ENCODE measurements around the gene DISP3.

The DISP3 gene

GRCh38 chr1:11543796-11544195 is 64.8 kb downstream of the DISP3 start:
- H3K36me3 ChIP-seq (ENCODE audit: control insufficient read depth, insufficient read depth, low read length), result no peaks in the 10 kb centered on the region
- H3K27ac ChIP-seq, result no peak overlapping the region
- H3K9ac ChIP-seq, result no peak overlapping the region
- no peak overlapping the region for H3K4me2 ChIP-seq (ENCODE audit: low read length)
- H3K4me1 ChIP-seq, result no peaks in the 10 kb centered on the region
- H3K79me2 ChIP-seq, result no peaks in the 10 kb centered on the region
- H3K27me3 ChIP-seq (ENCODE audit: control insufficient read depth, insufficient read depth, low read length), result no peaks in the 10 kb centered on the region
- no peak overlapping the region for H3K4me3 ChIP-seq (ENCODE audit: low read depth, low read length)
- H2AFZ ChIP-seq, result no peak overlapping the region
- TF ChIP-seq CTCF (IDR thresholded peaks at IDR 0.05), result no peak
- H3K9me3 ChIP-seq (ENCODE audit: control insufficient read depth, low read length), result no peaks in the 10 kb centered on the region

DNA sequence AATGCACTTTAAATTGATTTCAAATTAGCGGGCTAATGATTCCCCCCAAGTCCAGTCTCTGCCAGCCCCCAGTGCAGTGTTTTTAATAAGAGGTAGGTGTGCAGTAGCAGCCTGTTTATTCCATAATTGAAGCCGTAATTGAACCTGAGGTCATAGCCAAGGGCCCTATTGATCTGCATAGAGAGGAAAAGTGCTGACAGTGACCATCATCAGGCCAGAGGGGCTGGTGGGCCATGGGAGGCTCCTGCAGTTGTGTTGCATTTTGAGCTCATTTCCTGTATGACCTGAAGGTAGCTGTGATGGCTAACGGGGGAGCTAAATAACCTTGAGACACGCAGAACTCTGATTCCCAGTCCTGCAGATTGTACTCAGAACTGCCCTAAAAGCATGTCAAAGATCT is 67.5 kb downstream of the DISP3 start:
- no peaks in the 10 kb centered on the region for H3K4me1 ChIP-seq
- no peaks in the 10 kb centered on the region for H3K9me3 ChIP-seq (ENCODE audit: control insufficient read depth, low read length)
- H3K4me2 ChIP-seq (ENCODE audit: low read length), result no peak overlapping the region
- H3K4me3 ChIP-seq (ENCODE audit: low read depth, low read length), result no peak overlapping the region
- TF ChIP-seq CTCF (IDR thresholded peaks at IDR 0.05), result no peak
- no peaks in the 10 kb centered on the region for H3K79me2 ChIP-seq
- no peaks in the 10 kb centered on the region for H3K27me3 ChIP-seq (ENCODE audit: control insufficient read depth, insufficient read depth, low read length)
- H2AFZ ChIP-seq, result no peak overlapping the region
- H3K9ac ChIP-seq, result no peak overlapping the region
- H3K36me3 ChIP-seq (ENCODE audit: control insufficient read depth, insufficient read depth, low read length), result no peaks in the 10 kb centered on the region
- no peak overlapping the region for H3K27ac ChIP-seq

DNA sequence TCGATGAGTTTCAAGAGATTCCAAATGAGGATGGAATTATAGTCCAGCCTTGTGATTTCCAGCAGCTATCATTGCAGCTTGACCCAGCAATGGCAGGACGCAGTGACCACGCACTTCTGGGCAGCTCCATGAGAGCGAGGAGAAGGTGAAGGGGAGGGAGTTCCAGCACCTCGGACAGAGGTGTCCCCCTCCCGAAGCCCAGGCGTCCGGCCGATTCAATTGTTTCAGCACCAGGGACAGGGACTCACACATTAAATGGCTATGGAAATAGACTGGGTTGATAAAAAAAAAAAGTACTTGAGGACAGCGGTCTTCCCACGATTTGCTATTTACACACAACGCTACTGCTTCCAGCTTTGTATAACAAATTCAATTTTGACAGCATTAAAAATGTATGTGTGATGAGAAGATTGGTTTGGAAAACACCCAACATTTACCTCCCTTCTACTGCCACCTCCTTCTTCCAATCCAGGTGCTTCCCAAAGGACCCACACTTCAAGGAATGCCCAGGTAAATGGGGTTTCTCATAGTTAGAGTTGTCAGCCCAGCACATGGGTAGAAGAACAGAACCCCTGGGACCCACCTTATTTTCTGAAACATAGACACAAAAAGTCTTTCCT is 71.8 kb downstream of the DISP3 start:
- no peak for TF ChIP-seq CTCF (IDR thresholded peaks at IDR 0.05)
- Histone ChIP-seq H3K9me3 (ENCODE audit: control insufficient read depth, low read length) (no peaks in the 10 kb centered on the region), H3K27ac (no peak overlapping the region), H3K4me1 (no peaks in the 10 kb centered on the region), H3K4me2 (ENCODE audit: low read length) (no peak overlapping the region), H2AFZ (no peak overlapping the region), H3K79me2 (no peaks in the 10 kb centered on the region), H3K4me3 (ENCODE audit: low read depth, low read length) (no peak overlapping the region), H3K9ac (no peak overlapping the region), H3K36me3 (ENCODE audit: control insufficient read depth, insufficient read depth, low read length) (no peaks in the 10 kb centered on the region), H3K27me3 (ENCODE audit: control insufficient read depth, insufficient read depth, low read length) (no peaks in the 10 kb centered on the region)

- H3K4me2 ChIP-seq (ENCODE audit: low read length), result no peak overlapping the region
- H3K4me1 ChIP-seq, result no peaks in the 10 kb centered on the region
- H3K4me3 ChIP-seq (ENCODE audit: low read depth, low read length), result no peak overlapping the region
- TF ChIP-seq CTCF (IDR thresholded peaks at IDR 0.05), result no peak
- no peak overlapping the region for H3K9ac ChIP-seq
- no peak overlapping the region for H2AFZ ChIP-seq
- H3K36me3 ChIP-seq (ENCODE audit: control insufficient read depth, insufficient read depth, low read length), result no peaks in the 10 kb centered on the region
- H3K27ac ChIP-seq, result no peak overlapping the region
- H3K27me3 ChIP-seq (ENCODE audit: control insufficient read depth, insufficient read depth, low read length), result no peaks in the 10 kb centered on the region
- H3K79me2 ChIP-seq, result no peaks in the 10 kb centered on the region
- no peaks in the 10 kb centered on the region for H3K9me3 ChIP-seq (ENCODE audit: control insufficient read depth, low read length)
These were observed 79.3 kb downstream of the DISP3 start for GRCh38 chr1:11558276-11558675.

DNA sequence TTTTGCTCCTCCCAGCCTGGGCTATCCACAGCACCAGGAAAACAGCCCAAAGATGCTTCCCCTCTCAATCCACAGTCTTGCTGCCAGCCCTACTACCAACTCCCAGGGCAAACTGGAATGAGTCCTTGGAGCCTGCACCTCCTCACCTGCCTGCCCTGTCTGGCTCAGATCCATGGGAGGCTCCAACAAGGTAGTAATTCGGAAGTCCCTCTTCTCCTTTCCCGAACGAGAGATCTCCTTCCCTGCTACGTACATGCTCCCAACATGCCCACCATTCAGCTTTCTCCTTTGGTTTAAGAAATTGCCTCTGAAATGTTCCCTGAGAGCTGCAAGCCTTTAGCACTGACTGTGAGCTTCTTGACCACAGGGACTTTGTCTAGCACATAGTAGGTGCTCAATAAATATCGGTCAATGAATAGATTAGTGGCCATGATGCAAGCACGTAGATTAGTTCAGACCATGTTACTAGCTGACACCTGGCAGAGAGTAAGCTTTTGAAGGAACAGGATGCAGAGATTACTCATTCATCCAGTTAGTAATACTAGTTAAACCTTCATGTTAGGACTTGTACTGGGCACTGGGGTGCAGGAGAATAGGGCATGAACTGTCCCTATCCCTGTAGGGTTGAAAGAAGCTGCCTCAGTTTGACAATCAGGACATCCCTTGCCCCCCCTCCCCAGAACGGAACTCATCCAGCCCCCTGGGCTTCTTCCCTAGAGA is 80.1 kb downstream of the DISP3 start:
- H3K4me2 ChIP-seq (ENCODE audit: low read length), result no peak overlapping the region
- H3K27me3 ChIP-seq (ENCODE audit: control insufficient read depth, insufficient read depth, low read length), result no peaks in the 10 kb centered on the region

More for the DNA sequence above, 80.1 kb downstream of the DISP3 start:
- no peaks in the 10 kb centered on the region for H3K9me3 ChIP-seq (ENCODE audit: control insufficient read depth, low read length)
- no peak overlapping the region for H3K9ac ChIP-seq
- H3K79me2 ChIP-seq, result no peaks in the 10 kb centered on the region
- no peak overlapping the region for H3K4me3 ChIP-seq (ENCODE audit: low read depth, low read length)
- no peaks in the 10 kb centered on the region for H3K4me1 ChIP-seq
- H2AFZ ChIP-seq, result no peak overlapping the region
- no peak for TF ChIP-seq CTCF (IDR thresholded peaks at IDR 0.05)
- no peaks in the 10 kb centered on the region for H3K36me3 ChIP-seq (ENCODE audit: control insufficient read depth, insufficient read depth, low read length)
- H3K27ac ChIP-seq, result no peak overlapping the region

All from parathyroid adenoma (tissue), 2 donors.